K562 (cell line): ENCODE data around the gene PRKCB. TPM values are rescaled to one million over a fixed set of nuclear protein-coding genes. Genes with fewer than 3 reads are reported as not detected.

Source experiments
- ATAC-seq: fragments of 200-7000 bp; cut with Tn5 transposase; 3 replicates; pipeline ENCODE4 v1.9.1; 2020; ENCODE audit warnings: moderate library complexity
- BruUV-seq: library from RNA; stranded (reverse); fragments of 400-500 nt; replicated peaks from 2 replicates; lab custom pipeline; 2021; lab: Mats Ljungman, UMichigan
- CTCF ChIA-PET: fragments of 300-600 bp; formaldehyde crosslinking; extraction: SDS; loops from one replicate; lab custom pipeline; 2021; ENCODE audit warnings: low intra/inter-chr PET ratio; lab: Yijun Ruan, JAX
- POLR2A ChIA-PET: fragments of 300-600, 350-650 bp; sonication (Branson Sonifier 250); formaldehyde crosslinking; extraction: SDS; loops from one replicate; lab custom pipeline; 2021; ENCODE audit warnings: antibody characterized with exemption, inconsistent platforms; lab: Yijun Ruan, JAX
- DNase-seq, 4 experiments: peaks; one replicate each; pipeline versions ENCODE4 v3.0.0 to v3.0.0-alpha.2; 2011 to 2018; ENCODE audit warnings: low spot score in 3 of 4, mixed read lengths in 3 of 4; ENCODE audit errors: extremely low read depth in 1 of 4
- FAIRE-seq: peaks from 2 replicates; lab custom pipeline; 2011; peaks lifted over from hg19 to GRCh38; lab: Jason Lieb, UNC
- H2AFZ ChIP-seq: 2 replicates; pipeline ENCODE4 v1.6.0; 2011; ENCODE audit warnings: low read depth, low read length, control low read depth, inconsistent platforms
- H3K27ac ChIP-seq: fragments of 200-600 bp; 3 replicates; pipeline ENCODE4 v1.8.0; 2011; ENCODE audit warnings: low read depth, mild to moderate bottlenecking, control low read depth, inconsistent platforms, low read length, moderate library complexity, mixed read lengths; ENCODE audit errors: extremely low read depth
- H3K27me3 ChIP-seq, 2 experiments: fragments of 300-600 bp in 1 of 2; 2 replicates in 1 of 2; 3 replicates in 1 of 2; pipeline versions ENCODE4 v1.6.0 to v1.8.0; 2011; ENCODE audit warnings: inconsistent platforms in 2 of 2, low read length in 2 of 2, mild to moderate bottlenecking in 1 of 2, mixed read lengths in 1 of 2, moderate library complexity in 1 of 2; ENCODE audit not compliant: control insufficient read depth in 2 of 2, insufficient read depth in 2 of 2
- H3K36me3 ChIP-seq: fragments of 300-600 bp; 3 replicates; pipeline ENCODE4 v1.8.0; 2011; ENCODE audit warnings: mild to moderate bottlenecking, low read length, inconsistent platforms; ENCODE audit not compliant: control insufficient read depth, insufficient read depth
- H3K4me1 ChIP-seq, 2 experiments: fragments of 200-600 bp in 1 of 2; replicated peaks in 1 of 2; 2 replicates in 1 of 2; 3 replicates in 1 of 2; pipeline versions ENCODE4 v1.5.1 to v1.8.0; 2011; ENCODE audit warnings: inconsistent platforms in 2 of 2, low read length in 2 of 2, mild to moderate bottlenecking in 1 of 2, mixed read lengths in 1 of 2, moderate library complexity in 1 of 2; ENCODE audit not compliant: control insufficient read depth in 2 of 2, insufficient read depth in 2 of 2
- H3K4me2 ChIP-seq: 2 replicates; pipeline ENCODE4 v1.6.1; 2011; ENCODE audit warnings: low read length, control low read depth, inconsistent platforms, mixed read lengths; ENCODE audit not compliant: insufficient read depth
- H3K4me3 ChIP-seq: fragments of 200-600 bp; sonication (generic), shearing (Covaris generic); 2 replicates; pipeline ENCODE4 v1.5.1; 2016; ENCODE audit warnings: control low read depth, inconsistent platforms
- H3K79me2 ChIP-seq: fragments of 200-600 bp; 3 replicates; pipeline ENCODE4 v1.8.0; 2011; ENCODE audit warnings: low read length, inconsistent platforms; ENCODE audit not compliant: control insufficient read depth, insufficient read depth
- H3K9ac ChIP-seq, 2 experiments: 2 replicates each; pipeline versions ENCODE4 v1.6.0 to v1.6.1; 2011; ENCODE audit warnings: low read depth in 2 of 2, low read length in 2 of 2, control low read depth in 1 of 2, inconsistent platforms in 1 of 2, mild to moderate bottlenecking in 1 of 2, mixed read lengths in 1 of 2; ENCODE audit not compliant: insufficient read depth in 1 of 2
- H3K9me1 ChIP-seq: one replicate; pipeline ENCODE4 v1.6.0; 2011; ENCODE audit warnings: inconsistent platforms, mild to moderate bottlenecking, low read length, moderate library complexity; ENCODE audit not compliant: control insufficient read depth, insufficient read depth
- H3K9me3 ChIP-seq: replicated peaks from 2 replicates; pipeline ENCODE4 v1.5.1; 2011; ENCODE audit warnings: low read depth, low read length, inconsistent platforms; ENCODE audit not compliant: control insufficient read depth, insufficient read depth
- H4K20me1 ChIP-seq: replicated peaks from 2 replicates; pipeline ENCODE4 v1.6.1; 2011; ENCODE audit warnings: low read length, inconsistent platforms, mixed read lengths; ENCODE audit not compliant: control insufficient read depth, insufficient read depth
- CBFA2T2 ChIP-seq: fragments of 450-650 bp; conservative IDR thresholded peaks from 2 replicates; pipeline ENCODE4 v1.6.1; 2017; ENCODE audit warnings: mild to moderate bottlenecking
- CBFA2T3 ChIP-seq: fragments of 450-650 bp; IDR thresholded peaks from 2 replicates; pipeline ENCODE4 v1.6.1; 2017
- DDX20 ChIP-seq: fragments of 450-650 bp; IDR thresholded peaks from 2 replicates; pipeline ENCODE4 v1.6.1; 2016; ENCODE audit warnings: missing genetic modification characterization, low read depth, mild to moderate bottlenecking, missing compliant biosample characterization, moderate library complexity
- EZH2 ChIP-seq: IDR thresholded peaks from 2 replicates; pipeline ENCODE4 v1.6.1; 2012; ENCODE audit warnings: low read depth, mild to moderate bottlenecking, inconsistent platforms, low read length, borderline replicate concordance
- FOXA1 ChIP-seq: fragments of 450-650 bp; IDR thresholded peaks from 2 replicates; pipeline ENCODE4 v1.6.1; 2016; ENCODE audit warnings: mild to moderate bottlenecking, borderline replicate concordance
- JUND ChIP-seq, 2 experiments: IDR thresholded peaks; 2 replicates in 1 of 2; 3 replicates in 1 of 2; pipeline ENCODE4 v1.6.1; 2011; ENCODE audit warnings: borderline replicate concordance in 2 of 2, low read depth in 2 of 2, low read length in 2 of 2, improper control_type of control experiment in 1 of 2, missing biosample characterization in 1 of 2, missing genetic modification characterization in 1 of 2, missing genetic modification reagents in 1 of 2
- POLR2H ChIP-seq: IDR thresholded peaks from 2 replicates; pipeline ENCODE4 v1.6.1; 2016; ENCODE audit warnings: missing genetic modification characterization, low read depth, mild to moderate bottlenecking, control low read depth, missing compliant biosample characterization, moderate library complexity
- TAL1 ChIP-seq: fragments of 450-650 bp; IDR thresholded peaks from 2 replicates; pipeline ENCODE4 v1.6.1; 2016; ENCODE audit warnings: mild to moderate bottlenecking
- TCFL5 ChIP-seq: fragments of 250-450 bp; sonication (Bioruptor Pico); conservative IDR thresholded peaks from 2 replicates; pipeline ENCODE4 v1.6.1; 2021; ENCODE audit warnings: mild to moderate bottlenecking, moderate library complexity, matching md5 sums
- TEAD4 ChIP-seq, 2 experiments: sonication (generic) in 1 of 2; formaldehyde crosslinking in 1 of 2; IDR thresholded peaks; 2 replicates each; pipeline versions ENCODE4 v1.6.1 to v1.8.0; 2012 to 2022; ENCODE audit warnings: borderline replicate concordance in 1 of 2, inconsistent platforms in 1 of 2, low read length in 1 of 2, mild to moderate bottlenecking in 1 of 2, missing genetic modification reagents in 1 of 2
- ZNF589 ChIP-seq: fragments of 200-800 bp; sonication (Bioruptor generic); IDR thresholded peaks from 2 replicates; pipeline ENCODE4 v1.6.1; 2016; ENCODE audit warnings: low read depth, missing genetic modification characterization, missing compliant biosample characterization
- WGBS: fragments of 100-300 bp; shearing (Covaris generic); methylation state at CpG from one replicate; pipeline ENCODE4 v1.1.6; 2016; ENCODE audit warnings: low coverage, mixed read lengths; ENCODE audit not compliant: insufficient coverage; ENCODE audit errors: missing lambda C conversion rate; 5-methylcytosine and 5-hydroxymethylcytosine counted together
- in situ Hi-C: fragments of 300-500 bp; cut with MboI; formaldehyde crosslinking; loops from 4 replicates; pipeline ENCODE4 v1.15.0; 2018; ENCODE audit warnings: inconsistent platforms, mixed read lengths
- intact Hi-C: fragments of 100-400 bp; cut with micrococcal nuclease; formaldehyde crosslinking; loops from 2 replicates; pipeline ENCODE4 v1.14.2; 2022
- polyA plus RNA-seq, 8 experiments: library from polyadenylated mRNA; depleted of rRNA in 4 of 8; stranded (reverse) in 5 of 8; unstranded in 3 of 8; fragments of >200 nt; fragmentation: Nextera tagmentation in 2 of 8; fragmentation: Illumina TruSeq in 1 of 8; extraction: Ambion mirVana in 2 of 8; extraction: Trizol in 1 of 8; gene quantifications; 2 replicates each; pipeline versions ENCODE4 v1.2.1 to v1.2.3, GENCODE V29; 2011 to 2014; ENCODE audit warnings: inconsistent platforms in 1 of 8, missing spikeins in 1 of 8
- total RNA-seq, 7 experiments: library from RNA; depleted of rRNA in 6 of 7; stranded (reverse); fragments of >200 nt in 6 of 7; fragmentation: Illumina TruSeq in 2 of 7; extraction: Trizol in 2 of 7; gene quantifications; 2 replicates each; pipeline versions ENCODE4 v1.2.1 to v1.2.3, GENCODE V29; 2011 to 2021; ENCODE audit warnings: low replicate concordance in 1 of 7
- TF ChIP-seq, protein P1 (sequence below): sonication (generic); formaldehyde crosslinking; IDR thresholded peaks from 2 replicates; pipeline ENCODE4 v1.8.0; 2022; ENCODE audit warnings: missing genetic modification reagents, mild to moderate bottlenecking, moderate library complexity, borderline replicate concordance
- TF ChIP-seq, protein P2 (sequence below): fragments of 450-650 bp; IDR thresholded peaks from 2 replicates; pipeline ENCODE4 v1.6.1; 2016; ENCODE audit warnings: low read depth

PRKCB gene
- total and polyA plus RNA-seq, 9 of the 15 experiments (the other 6 are each of a cell fraction or from before 2014, with no cell fraction given), result 49.9 to 276 (median 148) TPM

DNA sequence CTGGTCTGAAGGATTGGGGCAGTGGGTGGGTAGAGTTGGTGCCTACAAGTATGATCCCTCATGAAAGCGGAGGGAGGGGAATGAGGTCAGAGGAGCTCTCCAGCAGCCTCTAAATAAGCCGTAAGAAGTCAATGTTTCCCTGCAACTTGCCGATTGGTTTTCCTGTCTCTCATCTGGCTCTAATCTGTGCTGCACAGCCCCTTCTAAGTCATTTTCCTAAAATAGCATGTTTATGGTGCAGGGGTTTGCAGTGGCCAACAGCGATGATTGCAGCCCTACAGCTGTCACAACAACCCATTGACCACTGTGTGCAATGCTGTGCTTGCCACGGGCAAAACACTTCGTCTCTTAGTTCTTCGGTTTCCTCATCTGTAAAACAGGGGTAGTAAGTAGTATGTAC, 189.2 kb downstream of the PRKCB start:
- peak in 2 of 4 experiments; percentile 23 to 50 for DNase-seq
- 56% methylated on average over 7 of the region's 7 CpGs for WGBS
- no TSS peak for BruUV-seq
- Histone ChIP-seq H3K27ac (no peak overlapping the region), H3K27me3 (no peaks in the 10 kb centered on the region), H3K9me3 (no peaks in the 10 kb centered on the region), H2AFZ (no peak overlapping the region), H3K9me1 (peaks cover 3% of the 10 kb centered on the region), H3K4me1 (peaks cover 0 to 4% of the 10 kb centered on the region in 2 experiments; a peak in 2 of 5 replicates), H3K9ac (peak overlapping the region in 1 of 2 experiments; percentile 29; a peak in 1 of 4 replicates), H3K4me2 (no peak overlapping the region), H3K79me2 (peaks cover 50% of the 10 kb centered on the region), H4K20me1 (peaks cover 23% of the 10 kb centered on the region), H3K36me3 (peaks cover 25% of the 10 kb centered on the region; the same call in 2 of the 3 replicates), H3K4me3 (no peak overlapping the region)
- POLR2A ChIA-PET, result interaction anchor here (0.8 kb wide), 1 partner anchor 117 kb away, joined by 3 read pairs; no protein-coding TSS in a partner anchor
- CTCF ChIA-PET, result no interaction called here
- ATAC-seq, result peak; percentile 53
- no peak for FAIRE-seq
- in situ Hi-C loops, result no loop called here
- intact Hi-C loops, result no loop called here
- 0 out of 2 replicates have a peak, but pooled peaks have one; percentile 4 for TF ChIP-seq JUND (IDR thresholded peaks at IDR 0.05; ENCODE audit: borderline replicate concordance, low read depth, low read length)
- TF ChIP-seq JUND (tag; IDR thresholded peaks at IDR 0.05; ENCODE audit: borderline replicate concordance, low read depth, low read length), result no peak
- TF ChIP-seq, protein P1, sequence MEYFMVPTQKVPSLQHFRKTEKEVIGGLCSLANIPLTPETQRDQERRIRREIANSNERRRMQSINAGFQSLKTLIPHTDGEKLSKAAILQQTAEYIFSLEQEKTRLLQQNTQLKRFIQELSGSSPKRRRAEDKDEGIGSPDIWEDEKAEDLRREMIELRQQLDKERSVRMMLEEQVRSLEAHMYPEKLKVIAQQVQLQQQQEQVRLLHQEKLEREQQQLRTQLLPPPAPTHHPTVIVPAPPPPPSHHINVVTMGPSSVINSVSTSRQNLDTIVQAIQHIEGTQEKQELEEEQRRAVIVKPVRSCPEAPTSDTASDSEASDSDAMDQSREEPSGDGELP (CRISPR knock-in tag), result peak; percentile 53; the same call in 1 of the 2 replicates
- TF ChIP-seq, protein P2, sequence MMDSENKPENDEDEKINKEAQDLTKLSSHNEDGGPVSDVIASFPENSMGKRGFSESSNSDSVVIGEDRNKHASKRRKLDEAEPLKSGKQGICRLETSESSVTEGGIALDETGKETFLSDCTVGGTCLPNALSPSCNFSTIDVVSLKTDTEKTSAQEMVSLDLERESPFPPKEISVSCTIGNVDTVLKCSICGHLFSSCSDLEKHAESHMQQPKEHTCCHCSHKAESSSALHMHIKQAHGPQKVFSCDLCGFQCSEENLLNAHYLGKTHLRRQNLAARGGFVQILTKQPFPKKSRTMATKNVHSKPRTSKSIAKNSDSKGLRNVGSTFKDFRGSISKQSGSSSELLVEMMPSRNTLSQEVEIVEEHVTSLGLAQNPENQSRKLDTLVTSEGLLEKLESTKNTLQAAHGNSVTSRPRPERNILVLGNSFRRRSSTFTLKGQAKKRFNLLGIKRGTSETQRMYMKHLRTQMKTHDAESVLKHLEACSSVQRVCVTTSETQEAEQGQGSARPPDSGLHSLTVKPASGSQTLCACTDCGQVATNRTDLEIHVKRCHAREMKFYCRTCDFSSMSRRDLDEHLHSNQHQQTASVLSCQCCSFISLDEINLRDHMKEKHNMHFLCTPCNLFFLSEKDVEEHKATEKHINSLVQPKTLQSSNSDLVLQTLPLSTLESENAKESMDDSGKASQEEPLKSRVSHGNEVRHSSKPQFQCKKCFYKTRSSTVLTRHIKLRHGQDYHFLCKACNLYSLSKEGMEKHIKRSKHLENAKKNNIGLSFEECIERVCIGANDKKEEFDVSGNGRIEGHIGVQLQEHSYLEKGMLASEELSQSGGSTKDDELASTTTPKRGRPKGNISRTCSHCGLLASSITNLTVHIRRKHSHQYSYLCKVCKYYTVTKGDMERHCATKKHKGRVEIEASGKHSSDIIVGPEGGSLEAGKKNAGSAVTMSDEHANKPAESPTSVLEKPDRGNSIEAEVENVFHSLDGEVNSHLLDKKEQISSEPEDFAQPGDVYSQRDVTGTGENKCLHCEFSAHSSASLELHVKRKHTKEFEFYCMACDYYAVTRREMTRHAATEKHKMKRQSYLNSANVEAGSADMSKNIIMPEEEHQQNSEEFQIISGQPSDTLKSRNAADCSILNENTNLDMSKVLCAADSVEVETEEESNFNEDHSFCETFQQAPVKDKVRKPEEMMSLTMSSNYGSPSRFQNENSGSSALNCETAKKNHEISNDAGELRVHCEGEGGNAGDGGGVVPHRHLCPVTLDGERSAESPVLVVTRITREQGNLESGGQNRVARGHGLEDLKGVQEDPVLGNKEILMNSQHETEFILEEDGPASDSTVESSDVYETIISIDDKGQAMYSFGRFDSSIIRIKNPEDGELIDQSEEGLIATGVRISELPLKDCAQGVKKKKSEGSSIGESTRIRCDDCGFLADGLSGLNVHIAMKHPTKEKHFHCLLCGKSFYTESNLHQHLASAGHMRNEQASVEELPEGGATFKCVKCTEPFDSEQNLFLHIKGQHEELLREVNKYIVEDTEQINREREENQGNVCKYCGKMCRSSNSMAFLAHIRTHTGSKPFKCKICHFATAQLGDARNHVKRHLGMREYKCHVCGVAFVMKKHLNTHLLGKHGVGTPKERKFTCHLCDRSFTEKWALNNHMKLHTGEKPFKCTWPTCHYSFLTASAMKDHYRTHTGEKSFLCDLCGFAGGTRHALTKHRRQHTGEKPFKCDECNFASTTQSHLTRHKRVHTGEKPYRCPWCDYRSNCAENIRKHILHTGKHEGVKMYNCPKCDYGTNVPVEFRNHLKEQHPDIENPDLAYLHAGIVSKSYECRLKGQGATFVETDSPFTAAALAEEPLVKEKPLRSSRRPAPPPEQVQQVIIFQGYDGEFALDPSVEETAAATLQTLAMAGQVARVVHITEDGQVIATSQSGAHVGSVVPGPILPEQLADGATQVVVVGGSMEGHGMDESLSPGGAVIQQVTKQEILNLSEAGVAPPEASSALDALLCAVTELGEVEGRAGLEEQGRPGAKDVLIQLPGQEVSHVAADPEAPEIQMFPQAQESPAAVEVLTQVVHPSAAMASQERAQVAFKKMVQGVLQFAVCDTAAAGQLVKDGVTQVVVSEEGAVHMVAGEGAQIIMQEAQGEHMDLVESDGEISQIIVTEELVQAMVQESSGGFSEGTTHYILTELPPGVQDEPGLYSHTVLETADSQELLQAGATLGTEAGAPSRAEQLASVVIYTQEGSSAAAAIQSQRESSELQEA, result no peak
- TF ChIP-seq CBFA2T3, result peak; percentile 66
- no peak for TF ChIP-seq DDX20 (tag)
- no peak for TF ChIP-seq ZNF589 (CRISPR knock-in tag)
- no peak for TF ChIP-seq FOXA1
- peak; percentile 41; the same call in 1 of the 2 replicates for TF ChIP-seq TAL1
- TF ChIP-seq EZH2, result no peak
- TF ChIP-seq CBFA2T2, result 0 out of 2 replicates have a peak, but pooled peaks have one; percentile 29
- no peak for TF ChIP-seq TCFL5 (CRISPR knock-in tag)
- peak; percentile 40; the same call in 1 of the 2 replicates for TF ChIP-seq TEAD4 (IDR thresholded peaks at IDR 0.05; ENCODE audit: low read length)
- TF ChIP-seq TEAD4 (CRISPR knock-in tag; IDR thresholded peaks at IDR 0.05; ENCODE audit: borderline replicate concordance), result no peak
- no peak for TF ChIP-seq POLR2H (tag)
